Endodermal cell (in vitro differentiated cells): ENCODE results near the gene PDE4D. TPM values are rescaled to one million over a fixed set of nuclear protein-coding genes. Genes with fewer than 3 reads are reported as not detected.

ENCODE experiments used
- DNase-seq: peaks from one replicate; pipeline ENCODE4 v3.0.0-alpha.2; 2017
- H3K27ac ChIP-seq: 2 replicates; pipeline ENCODE4 v1.5.1; 2013; ENCODE audit warnings: mild to moderate bottlenecking, low read depth, low read length, moderate library complexity
- H3K27me3 ChIP-seq: 2 replicates; pipeline ENCODE4 v1.6.1; 2013; ENCODE audit warnings: mild to moderate bottlenecking, low read length, moderate library complexity; ENCODE audit not compliant: insufficient read depth, control insufficient read depth, poor library complexity, severe bottlenecking
- H3K36me3 ChIP-seq: 2 replicates; pipeline ENCODE4 v1.7.0; 2013; ENCODE audit warnings: mild to moderate bottlenecking, low read length, moderate library complexity; ENCODE audit not compliant: control insufficient read depth, insufficient read depth
- H3K4me1 ChIP-seq: one replicate; pipeline ENCODE4 v1.7.0; 2013; ENCODE audit warnings: low read length; ENCODE audit not compliant: control insufficient read depth, insufficient read depth
- H3K4me3 ChIP-seq: 2 replicates; pipeline ENCODE4 v1.5.1; 2013; ENCODE audit warnings: mild to moderate bottlenecking, low read length, moderate library complexity
- H3K9ac ChIP-seq: 2 replicates; pipeline ENCODE4 v1.6.1; 2013; ENCODE audit warnings: mild to moderate bottlenecking, low read length, moderate library complexity; ENCODE audit not compliant: poor library complexity, severe bottlenecking; ENCODE audit errors: extremely low read depth
- H3K9me3 ChIP-seq: 2 replicates; pipeline ENCODE4 v1.6.1; 2013; ENCODE audit warnings: mild to moderate bottlenecking, low read length, moderate library complexity; ENCODE audit not compliant: control insufficient read depth
- H3K27ac Mint-ChIP-seq: 2 replicates; pipeline ENCODE4 v1.8.0; 2020; ENCODE audit warnings: mixed read lengths
- H3K27me3 Mint-ChIP-seq: 2 replicates; pipeline ENCODE4 v1.8.0; 2021; ENCODE audit warnings: mild to moderate bottlenecking, mixed read lengths; ENCODE audit not compliant: insufficient read depth
- H3K36me3 Mint-ChIP-seq: 2 replicates; pipeline ENCODE4 v1.8.0; 2020; ENCODE audit warnings: low read depth, mixed read lengths
- H3K4me1 Mint-ChIP-seq: 2 replicates; pipeline ENCODE4 v1.8.0; 2020; ENCODE audit warnings: mixed read lengths
- H3K4me3 Mint-ChIP-seq: 2 replicates; pipeline ENCODE4 v1.8.0; 2020; ENCODE audit warnings: mild to moderate bottlenecking, moderate library complexity, mixed read lengths
- H3K9me3 Mint-ChIP-seq: 2 replicates; pipeline ENCODE4 v1.8.0; 2020; ENCODE audit warnings: mild to moderate bottlenecking, mixed read lengths
- CTCF ChIP-seq: fragments of 200-600 bp; sonication (generic); conservative IDR thresholded peaks from 2 replicates; pipeline ENCODE4 v1.5.0; 2021; ENCODE audit warnings: antibody characterized with exemption, mild to moderate bottlenecking
- WGBS, 2 experiments: methylation state at CpG; one replicate each; pipeline versions ENCODE4 v1.1.5 to v1.1.7; 2013; ENCODE audit warnings: missing lambda C conversion rate in 2 of 2, mixed read lengths in 1 of 2; ENCODE audit not compliant: insufficient coverage in 1 of 2, insufficient read length in 1 of 2; 5-methylcytosine and 5-hydroxymethylcytosine counted together
- total RNA-seq, 2 donors: library from RNA; stranded (reverse); fragmentation: NEBNext Ultra II Directional in 1 of 2; extraction: Animal tissue kit (Norgen Biotek cat#: 25700) in 1 of 2; gene quantifications; 2 replicates in 1 of 2; 3 replicates in 1 of 2; pipeline ENCODE4 v1.2.1, GENCODE V29; 2021

Gene PDE4D
- total RNA-seq, 2 donors from 2014 or later = 9.2 to 11.4 TPM

- Histone ChIP-seq H3K9ac (no peak overlapping the region), H3K27ac (no peak overlapping the region), H3K36me3 (no peaks in the 10 kb centered on the region), H3K4me1 (no peaks in the 10 kb centered on the region), H3K27me3 (no peaks in the 10 kb centered on the region), H3K4me3 (no peak overlapping the region), H3K9me3 (no peaks in the 10 kb centered on the region)
- Mint-ChIP-seq H3K36me3 (no peaks in the 10 kb centered on the region), H3K27me3 (no peaks in the 10 kb centered on the region), H3K27ac (no peak overlapping the region), H3K4me3 (no peak overlapping the region), H3K4me1 (peaks cover 1% of the 10 kb centered on the region), H3K9me3 (no peaks in the 10 kb centered on the region)
- TF ChIP-seq CTCF = no peak
- DNase-seq = no peak
- WGBS, 2 experiments = 91% methylated on average over 9 of the region's 9 CpGs; no CpG with 5 or more reads in 1 of the 2 experiments
Observed at GRCh38 chr5:59330680-59331079, 562.8 kb downstream of the PDE4D start.

- no peaks in the 10 kb centered on the region for H3K27me3 ChIP-seq
- Mint-ChIP-seq H3K36me3 (no peaks in the 10 kb centered on the region), H3K27me3 (no peaks in the 10 kb centered on the region), H3K4me3 (no peak overlapping the region), H3K27ac (no peak overlapping the region), H3K4me1 (peaks cover 6% of the 10 kb centered on the region), H3K9me3 (no peaks in the 10 kb centered on the region)
- H3K36me3 ChIP-seq = no peaks in the 10 kb centered on the region
- DNase-seq = no peak
- H3K4me1 ChIP-seq = no peaks in the 10 kb centered on the region
- no peak overlapping the region for H3K27ac ChIP-seq
- TF ChIP-seq CTCF = no peak
- H3K9ac ChIP-seq = no peak overlapping the region
- H3K9me3 ChIP-seq = no peaks in the 10 kb centered on the region
- 95 to 100% methylated on average over 3 to 6 of the region's 6 CpGs for WGBS, 2 experiments
- no peak overlapping the region for H3K4me3 ChIP-seq
Observed at GRCh38 chr5:59328709-59329296, 564.7 kb downstream of the PDE4D start.

GRCh38 chr5:59327191-59327980, 566.1 kb downstream of the PDE4D start:
- no peaks in the 10 kb centered on the region for H3K4me1 ChIP-seq
- H3K4me3 Mint-ChIP-seq = no peak overlapping the region

More at GRCh38 chr5:59327191-59327980, 566.1 kb downstream of the PDE4D start:
- H3K36me3 Mint-ChIP-seq = no peaks in the 10 kb centered on the region
- no peak overlapping the region for H3K27ac Mint-ChIP-seq
- no peaks in the 10 kb centered on the region for H3K27me3 Mint-ChIP-seq
- WGBS, 2 experiments = 90 to 94% methylated on average over 3 to 4 of the region's 4 CpGs
- DNase-seq = no peak
- no peak for TF ChIP-seq CTCF
- H3K9me3 ChIP-seq = no peaks in the 10 kb centered on the region
- H3K9ac ChIP-seq = no peak overlapping the region
- peaks cover 6% of the 10 kb centered on the region for H3K4me1 Mint-ChIP-seq
- no peak overlapping the region for H3K27ac ChIP-seq
- no peaks in the 10 kb centered on the region for H3K36me3 ChIP-seq
- no peaks in the 10 kb centered on the region for H3K27me3 ChIP-seq
- no peak overlapping the region for H3K4me3 ChIP-seq
- H3K9me3 Mint-ChIP-seq = no peaks in the 10 kb centered on the region
